Duodenal mucosa (tissue), 2 donors: Measurements from ENCODE around the gene FOXO3.

Experiments
- H3K27ac ChIP-seq: one replicate; pipeline ENCODE4 v1.7.0; 2013; ENCODE audit warnings: low read depth, low read length
- H3K27me3 ChIP-seq, 2 donors: one replicate each; pipeline ENCODE4 v1.7.0; 2013; ENCODE audit warnings: low read length in 2 of 2, control low read depth in 1 of 2; ENCODE audit not compliant: insufficient read depth in 2 of 2, control insufficient read depth in 1 of 2
- H3K36me3 ChIP-seq, 2 donors: one replicate each; pipeline ENCODE4 v1.7.0; 2013; ENCODE audit warnings: low read length in 2 of 2, control low read depth in 1 of 2; ENCODE audit not compliant: insufficient read depth in 2 of 2, control insufficient read depth in 1 of 2
- H3K4me1 ChIP-seq, 2 donors: one replicate each; pipeline ENCODE4 v1.7.0; 2013; ENCODE audit warnings: low read length in 2 of 2, control low read depth in 1 of 2; ENCODE audit not compliant: insufficient read depth in 2 of 2, control insufficient read depth in 1 of 2
- H3K4me3 ChIP-seq, 2 donors: one replicate each; pipeline ENCODE4 v1.7.0; 2013; ENCODE audit warnings: low read length in 2 of 2, low read depth in 1 of 2
- H3K9ac ChIP-seq, 2 donors: one replicate each; pipeline ENCODE4 v1.7.0; 2013; ENCODE audit warnings: low read length in 2 of 2, low read depth in 1 of 2
- H3K9me3 ChIP-seq, 2 donors: one replicate each; pipeline ENCODE4 v1.7.0; 2013; ENCODE audit warnings: low read length in 2 of 2, control low read depth in 1 of 2; ENCODE audit not compliant: control insufficient read depth in 1 of 2

Gene FOXO3

DNA sequence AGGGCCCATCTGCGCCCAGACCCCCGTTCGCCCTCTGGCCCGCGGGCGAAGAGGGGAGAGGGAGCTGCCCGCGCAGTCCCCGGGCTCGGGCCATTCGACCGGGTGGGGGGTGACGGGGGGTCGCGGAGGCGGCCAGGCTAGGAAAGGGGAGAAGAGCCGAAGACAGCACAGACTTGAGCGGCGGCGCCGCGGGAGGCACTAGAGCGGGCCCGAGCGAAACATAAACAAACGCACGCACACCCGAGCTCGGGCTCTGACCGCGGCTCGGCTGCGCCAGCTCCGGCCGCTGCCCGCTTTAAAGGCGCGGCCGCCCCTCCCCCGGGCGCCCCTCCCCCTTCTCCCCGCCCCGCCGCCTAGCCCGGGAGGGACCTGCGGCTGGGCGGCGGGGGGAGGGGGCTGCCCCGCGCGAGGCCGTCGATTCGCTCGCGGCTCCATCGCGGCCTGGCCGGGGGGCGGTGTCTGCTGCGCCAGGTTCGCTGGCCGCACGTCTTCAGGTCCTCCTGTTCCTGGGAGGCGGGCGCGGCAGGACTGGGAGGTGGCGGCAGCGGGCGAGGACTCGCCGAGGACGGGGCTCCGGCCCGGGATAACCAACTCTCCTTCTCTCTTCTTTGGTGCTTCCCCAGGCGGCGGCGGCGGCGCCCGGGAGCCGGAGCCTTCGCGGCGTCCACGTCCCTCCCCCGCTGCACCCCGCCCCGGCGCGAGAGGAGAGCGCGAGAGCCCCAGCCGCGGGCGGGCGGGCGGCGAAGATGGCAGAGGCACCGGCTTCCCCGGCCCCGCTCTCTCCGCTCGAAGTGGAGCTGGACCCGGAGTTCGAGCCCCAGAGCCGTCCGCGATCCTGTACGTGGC lies at the start of gene FOXO3:
FOXO3 (plus strand) TSS at position 455 of the 846 bp plus-strand sequence; CDS start at position 747, 292 bp downstream.
- H3K27me3 ChIP-seq = no peaks in the 10 kb centered on the region
- no peaks in the 10 kb centered on the region for H3K9me3 ChIP-seq
- peak within 1 kb of the TSS; percentile 98 for H3K27ac ChIP-seq
- H3K9ac ChIP-seq = peak within 1 kb of the TSS; percentile 90 to 99
- H3K36me3 ChIP-seq = no peaks in the 10 kb centered on the region
- H3K4me1 ChIP-seq = peaks cover 33 to 37% of the 10 kb centered on the region in 2 donors
- peak within 1 kb of the TSS; percentile 89 to 91 for H3K4me3 ChIP-seq

DNA sequence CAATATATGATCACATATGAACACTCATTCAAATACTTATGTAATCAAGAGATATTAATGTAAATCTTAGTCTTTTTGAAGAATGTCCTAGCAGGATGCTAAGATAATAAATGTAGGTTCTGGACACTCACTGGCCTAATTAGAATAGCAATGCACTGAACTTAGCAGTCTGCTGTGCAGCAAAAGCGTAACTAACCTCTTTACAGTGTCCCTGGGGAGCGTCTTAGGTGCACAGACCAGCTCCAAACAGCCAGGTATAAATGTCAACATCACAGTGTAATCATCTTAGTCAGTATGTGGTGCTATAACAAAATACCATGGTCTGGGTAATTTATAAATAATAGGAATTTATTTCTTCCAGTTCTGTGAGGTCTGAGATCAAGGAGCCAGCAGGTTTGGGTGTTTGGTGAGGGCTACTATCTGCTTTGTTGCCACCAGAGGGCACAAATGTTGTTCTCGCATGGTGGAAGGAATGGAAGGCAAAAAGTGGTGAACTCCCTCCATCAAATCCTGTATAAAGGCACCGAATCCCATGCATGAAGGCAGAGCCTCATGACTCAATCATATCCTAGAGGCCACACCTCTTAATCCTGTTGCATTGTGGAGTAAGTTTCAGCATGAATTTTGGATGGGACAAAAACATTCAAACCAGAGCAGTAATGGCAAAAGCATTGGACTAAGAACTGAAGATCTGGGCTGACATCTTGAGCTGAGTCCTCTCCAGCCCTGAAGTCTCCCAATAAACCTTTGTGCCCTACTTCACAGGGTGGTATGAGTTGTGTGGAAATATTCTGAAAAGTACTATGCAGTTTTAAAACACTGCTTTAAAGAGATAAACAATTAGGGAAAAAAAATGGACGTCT lies 41.8 kb upstream of the FOXO3 start:
- Histone ChIP-seq H3K4me3 (no peak overlapping the region), H3K4me1 (no peaks in the 10 kb centered on the region), H3K36me3 (peaks cover 0 to 11% of the 10 kb centered on the region in 2 donors), H3K9me3 (no peaks in the 10 kb centered on the region), H3K27me3 (no peaks in the 10 kb centered on the region), H3K9ac (no peak overlapping the region), H3K27ac (no peak overlapping the region)

DNA sequence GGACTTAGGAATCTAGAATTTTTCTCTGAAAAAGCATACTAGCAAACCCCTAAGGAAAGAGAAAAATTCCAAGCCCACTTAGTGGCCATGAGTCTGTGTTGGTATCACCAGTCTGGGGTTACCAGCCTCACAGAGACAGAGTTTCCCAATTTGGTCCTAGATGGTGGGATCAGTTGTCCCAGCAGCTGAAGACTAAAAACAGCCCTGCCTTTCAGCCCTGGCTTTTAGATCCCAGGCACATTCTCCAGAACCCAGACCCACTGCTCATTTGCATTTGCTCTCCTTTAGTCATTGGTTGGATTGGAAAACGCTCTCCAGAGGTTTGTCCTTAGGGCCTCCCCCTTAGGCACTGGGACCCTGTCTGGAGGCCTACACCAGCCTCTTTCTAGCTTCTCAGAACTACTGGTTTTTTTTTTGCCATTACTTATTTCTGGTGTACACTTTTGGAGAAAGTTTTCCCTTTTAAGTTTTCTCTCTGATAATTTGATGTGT lies 39.1 kb upstream of the FOXO3 start:
- Histone ChIP-seq H3K9me3 (no peaks in the 10 kb centered on the region), H3K27me3 (no peaks in the 10 kb centered on the region), H3K4me1 (no peaks in the 10 kb centered on the region), H3K9ac (no peak overlapping the region), H3K4me3 (no peak overlapping the region), H3K36me3 (peaks cover 0 to 11% of the 10 kb centered on the region in 2 donors), H3K27ac (no peak overlapping the region)

DNA sequence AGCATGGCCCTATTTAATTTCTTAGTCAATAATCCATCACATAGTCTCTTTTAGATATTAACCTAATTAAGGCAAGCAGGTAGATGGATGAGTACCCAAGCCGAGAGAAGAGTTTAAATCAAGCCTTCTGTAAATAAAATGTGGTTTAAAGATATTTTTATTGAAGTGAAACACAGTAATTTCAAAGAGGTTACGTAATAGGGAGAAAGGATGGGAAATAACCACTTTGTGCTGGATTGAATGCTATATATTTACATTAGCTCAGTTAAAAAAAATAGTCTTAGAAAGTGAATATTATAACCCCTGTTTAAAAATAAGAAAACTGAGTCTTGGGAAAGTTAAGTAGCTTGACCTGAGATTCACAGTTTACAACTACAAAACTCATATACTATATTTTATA lies 37.0 kb upstream of the FOXO3 start:
- H3K36me3 ChIP-seq = peaks cover 0 to 11% of the 10 kb centered on the region in 2 donors
- no peaks in the 10 kb centered on the region for H3K27me3 ChIP-seq
- H3K4me3 ChIP-seq = no peak overlapping the region

DNA sequence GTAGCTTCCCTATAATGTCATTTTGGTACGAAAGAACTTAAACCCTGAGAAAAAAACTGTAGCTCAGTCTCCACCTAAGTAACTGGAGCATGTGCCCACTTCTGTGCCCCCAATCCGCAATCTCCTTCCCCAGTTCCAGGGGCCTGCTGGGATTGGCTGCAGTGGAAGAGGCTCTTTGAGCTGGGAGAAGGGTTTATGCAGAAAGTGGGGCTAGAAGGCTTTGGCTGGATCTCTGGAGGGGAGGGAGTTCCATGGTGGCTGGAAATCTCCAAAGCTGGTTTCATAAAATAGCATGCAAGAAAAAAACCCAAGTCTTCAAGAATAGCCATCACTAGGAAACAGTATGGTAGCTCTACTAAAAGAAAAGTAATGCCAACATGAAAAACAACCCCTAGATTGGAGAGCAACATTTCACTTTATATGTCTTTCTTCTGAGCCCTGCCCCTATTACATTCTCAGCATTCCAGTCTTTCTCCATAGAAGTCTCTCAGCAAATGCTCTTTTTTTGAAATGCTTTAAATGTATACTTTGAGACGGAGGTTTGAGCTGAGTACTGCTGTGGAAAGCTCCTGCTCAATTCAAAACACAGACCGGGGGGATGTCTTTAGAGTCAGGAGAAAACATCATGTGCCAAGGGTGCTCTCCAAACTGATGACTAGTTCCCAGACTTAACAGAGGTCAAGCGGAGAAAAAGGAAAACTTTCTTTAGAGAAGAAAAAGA lies 36.0 kb upstream of the FOXO3 start:
- Histone ChIP-seq H3K27me3 (no peaks in the 10 kb centered on the region), H3K9me3 (no peaks in the 10 kb centered on the region), H3K9ac (no peak overlapping the region), H3K4me3 (no peak overlapping the region), H3K36me3 (peaks cover 0 to 11% of the 10 kb centered on the region in 2 donors), H3K4me1 (no peaks in the 10 kb centered on the region), H3K27ac (no peak overlapping the region)

More for the DNA sequence above, 37.0 kb upstream of the FOXO3 start:
- no peaks in the 10 kb centered on the region for H3K4me1 ChIP-seq
- no peak overlapping the region for H3K27ac ChIP-seq
- H3K9me3 ChIP-seq = no peaks in the 10 kb centered on the region
- no peak overlapping the region for H3K9ac ChIP-seq

DNA sequence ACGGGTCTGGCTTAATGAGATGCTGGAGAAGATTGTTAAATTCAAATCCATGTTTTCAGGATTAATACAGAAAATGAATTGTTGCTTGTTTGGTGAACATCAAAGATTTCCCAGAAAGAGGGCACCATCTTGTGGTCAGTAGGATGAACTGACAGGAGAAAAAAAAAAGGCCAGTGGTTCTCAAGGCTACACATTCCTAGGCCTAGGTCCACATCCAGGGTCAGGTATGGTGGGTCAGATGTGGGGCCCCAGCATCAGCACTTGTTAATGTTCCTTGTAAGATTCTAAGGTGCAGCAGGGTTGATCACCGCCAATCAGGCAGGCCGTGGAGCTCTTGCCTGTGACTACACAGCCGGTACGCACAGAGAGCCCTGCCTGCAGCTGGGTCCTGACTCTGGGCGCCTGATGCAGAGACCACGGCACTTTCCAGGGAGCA lies 34.0 kb upstream of the FOXO3 start:
- no peaks in the 10 kb centered on the region for H3K9me3 ChIP-seq
- H3K27ac ChIP-seq = no peak overlapping the region
- H3K36me3 ChIP-seq = peaks cover 0 to under 1% of the 10 kb centered on the region in 2 donors
- H3K4me1 ChIP-seq = no peaks in the 10 kb centered on the region
- no peak overlapping the region for H3K4me3 ChIP-seq
- no peaks in the 10 kb centered on the region for H3K27me3 ChIP-seq
- H3K9ac ChIP-seq = no peak overlapping the region

DNA sequence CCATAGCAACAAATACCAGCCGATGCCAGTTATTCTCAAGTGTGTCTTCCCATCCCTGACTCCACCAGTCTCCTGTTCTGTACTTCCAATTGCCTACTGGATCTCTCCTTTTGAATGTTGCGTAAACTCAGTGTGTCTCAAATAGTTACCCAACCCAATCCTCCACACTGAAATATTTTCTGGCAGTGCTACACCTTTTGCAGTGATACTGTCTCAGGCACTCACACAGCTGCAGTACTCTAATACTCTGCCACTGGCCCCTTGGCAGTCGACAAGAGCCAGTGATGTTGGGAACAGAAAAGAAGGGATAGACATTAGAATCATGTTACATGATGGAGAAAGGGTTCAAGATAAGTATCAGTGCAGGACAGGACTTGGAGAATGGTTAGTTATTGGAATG lies 31.8 kb upstream of the FOXO3 start:
- H3K36me3 ChIP-seq = no peaks in the 10 kb centered on the region
- no peaks in the 10 kb centered on the region for H3K27me3 ChIP-seq
- H3K9ac ChIP-seq = no peak overlapping the region
- no peaks in the 10 kb centered on the region for H3K4me1 ChIP-seq
- H3K9me3 ChIP-seq = no peaks in the 10 kb centered on the region
- no peak overlapping the region for H3K27ac ChIP-seq
- no peak overlapping the region for H3K4me3 ChIP-seq

DNA sequence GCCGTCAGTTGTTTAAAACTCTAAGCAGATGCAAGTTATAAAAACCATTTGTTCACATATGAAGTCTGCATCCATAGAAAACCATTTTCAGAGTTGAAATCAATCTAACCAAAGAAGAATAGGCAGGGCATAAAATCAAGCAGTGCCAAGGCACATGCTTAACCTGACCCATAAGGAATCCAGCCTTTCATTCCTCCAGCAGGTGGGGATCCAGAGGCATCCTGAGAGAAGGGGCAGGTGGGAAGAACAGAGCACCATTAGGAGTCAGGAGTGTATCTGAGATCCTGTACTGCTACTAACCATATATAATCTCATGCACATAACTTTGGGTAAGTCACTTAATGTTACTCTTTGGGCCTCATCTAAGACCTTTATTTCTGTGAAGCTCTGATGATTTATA lies 29.4 kb upstream of the FOXO3 start:
- no peaks in the 10 kb centered on the region for H3K9me3 ChIP-seq
- H3K4me1 ChIP-seq = no peaks in the 10 kb centered on the region
- H3K36me3 ChIP-seq = no peaks in the 10 kb centered on the region
- H3K9ac ChIP-seq = no peak overlapping the region
- H3K27me3 ChIP-seq = no peaks in the 10 kb centered on the region
- no peak overlapping the region for H3K4me3 ChIP-seq
- H3K27ac ChIP-seq = no peak overlapping the region

DNA sequence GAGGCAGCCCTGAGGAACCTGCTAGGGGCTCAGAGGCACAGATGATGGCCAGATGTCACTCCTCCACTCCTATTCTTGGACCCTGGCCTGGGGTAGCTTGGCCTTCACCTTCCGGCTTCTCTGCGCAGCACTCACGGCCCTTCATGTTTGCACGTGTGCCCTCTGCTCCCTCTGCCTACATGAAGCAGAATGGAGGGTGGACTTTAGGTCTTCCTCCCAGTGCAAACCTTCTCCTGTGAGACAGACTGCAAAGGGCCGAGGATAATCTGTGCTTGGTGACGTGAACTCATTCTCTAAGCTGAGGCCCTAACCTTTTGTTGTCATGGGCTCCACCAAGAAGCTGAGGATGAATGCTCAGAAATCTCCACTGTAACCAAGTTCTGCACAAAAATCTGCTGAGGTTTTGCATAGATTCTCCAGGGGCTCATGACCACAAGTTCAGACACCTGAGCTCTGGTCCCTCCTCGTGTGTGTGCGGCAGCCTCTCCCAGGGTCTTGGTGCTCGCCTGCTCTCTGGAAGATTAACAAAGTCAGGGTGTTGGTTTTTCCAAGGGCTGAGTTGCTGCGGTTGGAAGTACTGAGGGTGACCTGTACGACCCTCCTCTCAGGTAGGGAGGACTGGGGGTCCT lies 25.5 kb upstream of the FOXO3 start:
- Histone ChIP-seq H3K4me1 (no peaks in the 10 kb centered on the region), H3K36me3 (no peaks in the 10 kb centered on the region), H3K4me3 (no peak overlapping the region), H3K27me3 (no peaks in the 10 kb centered on the region), H3K27ac (no peak overlapping the region), H3K9ac (no peak overlapping the region), H3K9me3 (no peaks in the 10 kb centered on the region)
